A549 (cell line): ENCODE results near the gene CIRBP. TPM values are rescaled to one million over a fixed set of nuclear protein-coding genes. Genes with fewer than 3 reads are reported as not detected.

ENCODE experiments used
- CBX2 ChIP-seq: fragments of 200-600 bp; sonication (generic); IDR thresholded peaks from 2 replicates; pipeline ENCODE4 v1.6.1; 2016; ENCODE audit warnings: low read depth, mild to moderate bottlenecking, borderline replicate concordance
- CTCF ChIP-seq: fragments of >200 bp; sonication (Bioruptor Twin); formaldehyde crosslinking; IDR thresholded peaks from 3 replicates; pipeline ENCODE4 v1.5.1; 2016
- EHMT2 ChIP-seq: fragments of 200-600 bp; sonication (generic); IDR thresholded peaks from 2 replicates; pipeline ENCODE4 v1.6.1; 2016; ENCODE audit warnings: antibody characterized with exemption, low read depth, mild to moderate bottlenecking, moderate library complexity
- EP300 ChIP-seq, 2 experiments: fragments of >200 bp; sonication (Bioruptor Twin); formaldehyde crosslinking; IDR thresholded peaks; 2 replicates in 1 of 2; 3 replicates in 1 of 2; pipeline ENCODE4 v1.6.1; 2016 to 2017
- ESRRA ChIP-seq: fragments of 150-350 bp; IDR thresholded peaks from 2 replicates; pipeline ENCODE4 v1.6.1; 2014; ENCODE audit warnings: mild to moderate bottlenecking, low read length, borderline replicate concordance
- FOXS1 ChIP-seq: fragments of 250-450 bp; sonication (Bioruptor Pico); IDR thresholded peaks from 2 replicates; pipeline ENCODE4 v1.5.0; 2020; ENCODE audit warnings: mild to moderate bottlenecking, moderate library complexity
- HOXA7 ChIP-seq: fragments of 250-450 bp; sonication (Bioruptor Pico); IDR thresholded peaks from 2 replicates; pipeline ENCODE4 v1.5.0; 2020; ENCODE audit warnings: mild to moderate bottlenecking, moderate library complexity
- HOXB5 ChIP-seq: fragments of 250-450 bp; sonication (Bioruptor Pico); IDR thresholded peaks from 2 replicates; pipeline ENCODE4 v1.5.0; 2020; ENCODE audit warnings: mild to moderate bottlenecking, moderate library complexity
- MAFK ChIP-seq: fragments of 450-650 bp; IDR thresholded peaks from 2 replicates; pipeline ENCODE4 v1.6.1; 2014; ENCODE audit not compliant: partially characterized antibody
- MAZ ChIP-seq: fragments of 150-350 bp; IDR thresholded peaks from 2 replicates; pipeline ENCODE4 v1.6.1; 2014; ENCODE audit warnings: antibody characterized with exemption, low read depth, low read length, borderline replicate concordance
- RCOR1 ChIP-seq: fragments of 150-350 bp; IDR thresholded peaks from 2 replicates; pipeline ENCODE4 v1.6.1; 2014; ENCODE audit warnings: antibody characterized with exemption, low read length, low read depth
- REST ChIP-seq: fragments of 200-600 bp; sonication (generic); IDR thresholded peaks from 2 replicates; pipeline ENCODE4 v1.6.1; 2016; ENCODE audit warnings: antibody characterized with exemption, mild to moderate bottlenecking, moderate library complexity
- RNF2 ChIP-seq: fragments of 200-600 bp; sonication (generic); IDR thresholded peaks from 2 replicates; pipeline ENCODE4 v1.6.1; 2016; ENCODE audit warnings: low read depth, mild to moderate bottlenecking, antibody characterized with exemption, moderate library complexity, borderline replicate concordance
- SMC3 ChIP-seq: fragments of >200 bp; sonication (Bioruptor Twin); formaldehyde crosslinking; IDR thresholded peaks from 3 replicates; pipeline ENCODE4 v1.6.1; 2018; ENCODE audit warnings: inconsistent platforms
- SREBF2 ChIP-seq: fragments of 450-650 bp; IDR thresholded peaks from 2 replicates; pipeline ENCODE4 v1.6.1; 2014; ENCODE audit warnings: mild to moderate bottlenecking, moderate library complexity
- TFCP2L1 ChIP-seq: fragments of 250-450 bp; sonication (Bioruptor Pico); IDR thresholded peaks from 2 replicates; pipeline ENCODE4 v1.5.0; 2021; ENCODE audit warnings: mild to moderate bottlenecking
- ZNF302 ChIP-seq: fragments of 250-450 bp; sonication (Bioruptor Pico); IDR thresholded peaks from 2 replicates; pipeline ENCODE4 v1.9.0; 2021; ENCODE audit warnings: inconsistent platforms, mild to moderate bottlenecking, moderate library complexity
- ZSCAN20 ChIP-seq: fragments of 250-450 bp; sonication (Bioruptor Pico); IDR thresholded peaks from 2 replicates; pipeline ENCODE4 v1.8.0; 2022; ENCODE audit warnings: mild to moderate bottlenecking, moderate library complexity
- polyA plus RNA-seq, 4 experiments: library from polyadenylated mRNA; depleted of rRNA in 3 of 4; stranded (reverse); fragments of >200 nt; fragmentation: RNase III in 1 of 4; extraction: RNeasy Plus Mini Kit Qiagen cat#74134 plus additional on column Dnase treatment in 1 of 4; gene quantifications; 2 replicates in 3 of 4; 3 replicates in 1 of 4; pipeline ENCODE4 v1.2.3, GENCODE V29; 2011 to 2017
- TF ChIP-seq, protein P1 (sequence below): fragments of 150-350 bp; IDR thresholded peaks from 2 replicates; pipeline ENCODE4 v1.6.1; 2014; ENCODE audit warnings: low read depth, mild to moderate bottlenecking, low read length
- TF ChIP-seq, protein P2 (sequence below): fragments of >200 bp; sonication (Bioruptor Twin); formaldehyde crosslinking; IDR thresholded peaks from 3 replicates; pipeline ENCODE4 v1.6.1; 2016

Gene CIRBP
- polyA plus RNA-seq, 2 of the 4 experiments (the other 2 are of a cell fraction) = 151 to 178 TPM

DNA sequence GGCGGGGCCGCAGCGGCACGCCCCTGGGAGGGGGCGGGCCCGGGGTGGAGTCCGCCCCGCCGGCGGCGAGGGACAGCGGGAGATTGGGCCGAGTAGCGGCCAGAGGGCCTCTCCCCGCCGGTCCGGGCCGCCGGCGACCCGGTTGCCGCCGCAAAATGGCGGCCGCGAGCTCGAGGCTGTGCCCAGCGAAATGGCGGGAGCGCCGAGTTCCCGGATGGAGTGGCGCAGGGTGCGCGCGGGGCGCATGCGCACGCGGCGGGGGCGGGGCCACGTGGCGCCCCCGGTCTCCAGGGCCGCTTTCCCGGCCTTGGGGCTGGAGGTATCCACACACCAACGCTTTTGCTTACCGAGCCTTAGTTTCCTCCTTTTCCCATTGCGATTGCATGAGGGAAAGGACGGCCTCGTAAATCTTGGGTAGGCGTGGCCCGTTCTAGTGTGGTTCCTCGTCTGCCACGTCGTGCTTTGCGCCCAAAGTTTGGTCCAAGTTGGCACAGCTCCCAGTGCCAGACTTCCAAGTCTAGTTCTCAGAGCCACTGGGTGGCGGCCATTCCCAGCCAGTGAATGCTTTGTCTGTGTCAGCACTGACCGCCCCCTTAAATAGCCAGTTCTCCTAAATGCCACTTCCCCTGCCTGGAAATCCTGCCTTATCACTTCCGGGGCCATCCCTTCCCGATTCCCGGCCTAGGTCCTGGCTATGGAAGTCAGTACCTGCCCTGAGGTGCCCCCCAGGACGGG, 513 bp downstream of the CIRBP start (continued):
- TF ChIP-seq TFCP2L1 (CRISPR knock-in tag) = peak; percentile 35; the same call in 1 of the 2 replicates
- TF ChIP-seq REST = no peak
- no peak for TF ChIP-seq CTCF
- TF ChIP-seq EHMT2 = no peak
- TF ChIP-seq HOXB5 = no peak; the same call in none of the 2 replicates
- TF ChIP-seq, protein P1, sequence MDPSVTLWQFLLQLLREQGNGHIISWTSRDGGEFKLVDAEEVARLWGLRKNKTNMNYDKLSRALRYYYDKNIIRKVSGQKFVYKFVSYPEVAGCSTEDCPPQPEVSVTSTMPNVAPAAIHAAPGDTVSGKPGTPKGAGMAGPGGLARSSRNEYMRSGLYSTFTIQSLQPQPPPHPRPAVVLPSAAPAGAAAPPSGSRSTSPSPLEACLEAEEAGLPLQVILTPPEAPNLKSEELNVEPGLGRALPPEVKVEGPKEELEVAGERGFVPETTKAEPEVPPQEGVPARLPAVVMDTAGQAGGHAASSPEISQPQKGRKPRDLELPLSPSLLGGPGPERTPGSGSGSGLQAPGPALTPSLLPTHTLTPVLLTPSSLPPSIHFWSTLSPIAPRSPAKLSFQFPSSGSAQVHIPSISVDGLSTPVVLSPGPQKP = no peak
- TF ChIP-seq FOXS1 = no peak
- peak; percentile 22 for TF ChIP-seq MAFK
- TF ChIP-seq EP300 (IDR thresholded peaks at IDR 0.05) = no peak
- TF ChIP-seq ESRRA = no peak
- TF ChIP-seq, protein P2, sequence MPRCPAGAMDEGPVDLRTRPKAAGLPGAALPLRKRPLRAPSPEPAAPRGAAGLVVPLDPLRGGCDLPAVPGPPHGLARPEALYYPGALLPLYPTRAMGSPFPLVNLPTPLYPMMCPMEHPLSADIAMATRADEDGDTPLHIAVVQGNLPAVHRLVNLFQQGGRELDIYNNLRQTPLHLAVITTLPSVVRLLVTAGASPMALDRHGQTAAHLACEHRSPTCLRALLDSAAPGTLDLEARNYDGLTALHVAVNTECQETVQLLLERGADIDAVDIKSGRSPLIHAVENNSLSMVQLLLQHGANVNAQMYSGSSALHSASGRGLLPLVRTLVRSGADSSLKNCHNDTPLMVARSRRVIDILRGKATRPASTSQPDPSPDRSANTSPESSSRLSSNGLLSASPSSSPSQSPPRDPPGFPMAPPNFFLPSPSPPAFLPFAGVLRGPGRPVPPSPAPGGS = peak; percentile 22; the same call in 2 of the 3 replicates
- TF ChIP-seq ZNF302 (CRISPR knock-in tag) = no peak
- TF ChIP-seq HOXA7 (CRISPR knock-in tag) = no peak
- TF ChIP-seq ZSCAN20 = no peak
- no peak for TF ChIP-seq CBX2
- no peak for TF ChIP-seq MAZ
- TF ChIP-seq RNF2 = no peak
- no peak for TF ChIP-seq SMC3
- no peak for TF ChIP-seq SREBF2
- no peak for TF ChIP-seq RCOR1
